ENCODE results near the gene CARD11. TPM values are rescaled to one million over a fixed set of nuclear protein-coding genes. Genes with fewer than 3 reads are reported as not detected.

Gene CARD11
- total RNA-seq, 1 experiment from 2014 or later, result 79.2 TPM

DNA sequence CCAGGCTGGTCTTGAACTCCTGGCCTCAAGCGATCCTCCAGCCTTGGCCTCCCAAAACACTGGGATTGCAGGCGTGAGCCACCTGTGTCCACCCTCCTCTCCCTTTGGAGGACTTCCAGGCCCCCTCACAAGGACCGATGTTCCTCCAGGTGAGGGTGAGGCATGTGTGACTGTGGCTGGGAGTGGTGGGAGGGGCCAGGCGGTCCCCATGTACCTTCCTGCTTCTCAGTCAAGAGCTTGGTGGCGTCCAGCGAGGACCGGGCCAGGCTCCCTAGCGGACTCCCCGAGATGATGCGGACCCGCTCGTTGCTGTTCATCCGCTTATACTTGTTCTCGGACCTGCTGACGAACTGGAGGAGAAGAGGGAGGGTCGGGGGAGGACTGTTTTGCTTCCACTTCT lies 128.6 kb downstream of the CARD11 start:
- H3K36me3 Mint-ChIP-seq (ENCODE audit: insufficient read depth, unreplicated experiment), result peaks cover 22% of the 10 kb centered on the region
- H3K27me3 Mint-ChIP-seq (ENCODE audit: unreplicated experiment), result no peaks in the 10 kb centered on the region
- no peak overlapping the region for H3K27ac Mint-ChIP-seq (ENCODE audit: unreplicated experiment)
- H3K9me3 Mint-ChIP-seq (ENCODE audit: low read depth, unreplicated experiment), result no peaks in the 10 kb centered on the region
- intact Hi-C loops (cut with micrococcal nuclease; ENCODE audit: unreplicated experiment), result no loop called here
- TF ChIP-seq, protein P1, sequence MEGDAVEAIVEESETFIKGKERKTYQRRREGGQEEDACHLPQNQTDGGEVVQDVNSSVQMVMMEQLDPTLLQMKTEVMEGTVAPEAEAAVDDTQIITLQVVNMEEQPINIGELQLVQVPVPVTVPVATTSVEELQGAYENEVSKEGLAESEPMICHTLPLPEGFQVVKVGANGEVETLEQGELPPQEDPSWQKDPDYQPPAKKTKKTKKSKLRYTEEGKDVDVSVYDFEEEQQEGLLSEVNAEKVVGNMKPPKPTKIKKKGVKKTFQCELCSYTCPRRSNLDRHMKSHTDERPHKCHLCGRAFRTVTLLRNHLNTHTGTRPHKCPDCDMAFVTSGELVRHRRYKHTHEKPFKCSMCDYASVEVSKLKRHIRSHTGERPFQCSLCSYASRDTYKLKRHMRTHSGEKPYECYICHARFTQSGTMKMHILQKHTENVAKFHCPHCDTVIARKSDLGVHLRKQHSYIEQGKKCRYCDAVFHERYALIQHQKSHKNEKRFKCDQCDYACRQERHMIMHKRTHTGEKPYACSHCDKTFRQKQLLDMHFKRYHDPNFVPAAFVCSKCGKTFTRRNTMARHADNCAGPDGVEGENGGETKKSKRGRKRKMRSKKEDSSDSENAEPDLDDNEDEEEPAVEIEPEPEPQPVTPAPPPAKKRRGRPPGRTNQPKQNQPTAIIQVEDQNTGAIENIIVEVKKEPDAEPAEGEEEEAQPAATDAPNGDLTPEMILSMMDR (IDR thresholded peaks at IDR 0.05; ENCODE audit: unreplicated experiment), result no peak
- no peak for DNase-seq
- no peak overlapping the region for H3K4me3 Mint-ChIP-seq (ENCODE audit: low read depth, unreplicated experiment)
- BruUV-seq (replicated peaks), result no TSS peak
- H3K4me1 Mint-ChIP-seq (ENCODE audit: low read depth, unreplicated experiment), result no peaks in the 10 kb centered on the region
- CTCF ChIA-PET, result no interaction called here

DNA sequence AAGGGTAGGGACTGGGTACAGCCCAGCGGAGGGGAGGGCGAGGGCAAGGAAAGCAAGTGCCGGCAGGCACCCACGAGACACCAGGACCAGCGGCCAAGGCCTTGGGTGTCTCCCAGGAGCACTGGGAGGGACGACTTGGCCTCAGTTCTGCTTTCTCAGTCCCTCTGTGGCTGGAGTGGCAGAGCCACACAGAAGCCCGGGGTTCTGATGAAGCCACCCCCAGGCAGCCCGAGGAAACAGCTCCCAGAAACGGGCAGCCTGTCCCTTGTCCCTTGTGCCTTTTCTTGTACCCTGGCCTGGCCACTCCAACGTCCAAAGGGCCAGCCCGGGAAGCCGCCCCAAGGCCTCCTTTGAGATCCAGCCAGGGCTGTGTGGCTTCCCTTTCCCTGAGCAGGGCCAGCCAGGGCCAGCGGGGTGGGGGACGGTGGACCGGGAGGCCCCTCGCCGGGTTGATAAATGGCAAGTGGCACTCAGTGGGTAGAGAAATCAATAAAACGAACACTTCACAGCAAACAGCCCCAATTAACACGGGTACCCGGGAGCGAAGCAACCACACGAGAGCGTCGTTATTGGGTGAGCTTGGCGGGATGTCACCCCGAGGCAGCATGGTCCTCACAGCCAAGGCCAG lies 129.8 kb downstream of the CARD11 start:
- DNase-seq, result no peak
- TF ChIP-seq, protein P1 (IDR thresholded peaks at IDR 0.05; ENCODE audit: unreplicated experiment), result no peak
- BruUV-seq (replicated peaks), result no TSS peak
- Mint-ChIP-seq H3K9me3 (ENCODE audit: low read depth, unreplicated experiment) (no peaks in the 10 kb centered on the region), H3K27me3 (ENCODE audit: unreplicated experiment) (no peaks in the 10 kb centered on the region), H3K27ac (ENCODE audit: unreplicated experiment) (no peak overlapping the region), H3K36me3 (ENCODE audit: insufficient read depth, unreplicated experiment) (peaks cover 29% of the 10 kb centered on the region), H3K4me1 (ENCODE audit: low read depth, unreplicated experiment) (no peaks in the 10 kb centered on the region), H3K4me3 (ENCODE audit: low read depth, unreplicated experiment) (no peak overlapping the region)
- intact Hi-C loops (cut with micrococcal nuclease; ENCODE audit: unreplicated experiment), result no loop called here
- CTCF ChIA-PET, result interaction anchor here (0.7 kb wide), 1 partner anchor 877 kb away, joined by 3 read pairs; no protein-coding TSS in a partner anchor

DNA sequence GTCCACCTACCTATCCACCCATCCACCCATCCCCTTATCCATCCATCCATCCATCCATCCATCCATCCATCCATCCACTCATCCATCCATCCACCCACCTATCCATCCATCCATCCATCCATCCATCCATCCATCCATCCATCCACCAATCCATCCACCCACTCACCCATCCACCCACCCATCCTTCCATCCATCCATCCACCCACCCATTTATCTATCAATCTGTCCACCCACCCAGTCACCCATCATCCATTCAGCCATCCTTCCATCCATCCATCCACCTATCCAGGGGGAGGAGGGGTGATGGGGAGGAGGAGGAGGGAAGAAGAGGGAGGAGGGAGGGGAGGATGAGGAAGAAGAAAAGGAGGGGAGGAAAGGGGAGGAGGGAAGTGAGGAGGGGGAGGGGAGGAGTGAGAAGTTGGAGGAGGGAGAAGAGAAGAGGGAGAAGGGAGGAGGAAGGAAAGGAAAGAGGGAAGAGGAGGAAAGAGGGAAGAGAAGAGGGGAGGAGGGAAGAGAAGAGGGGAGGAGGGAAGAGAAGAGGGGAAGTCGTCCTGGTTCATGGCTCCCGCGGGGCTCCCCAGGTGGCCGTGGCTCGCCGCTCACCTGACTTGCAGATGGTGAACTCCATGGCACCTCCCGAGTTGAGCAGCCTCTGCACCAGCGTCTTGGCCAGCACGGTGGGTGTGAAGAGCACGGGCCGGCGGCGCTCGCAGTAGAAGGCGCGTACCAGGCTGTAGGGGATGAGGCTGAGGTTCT lies 130.8 kb downstream of the CARD11 start:
- H3K4me1 Mint-ChIP-seq (ENCODE audit: low read depth, unreplicated experiment), result no peaks in the 10 kb centered on the region
- TF ChIP-seq, protein P1 (IDR thresholded peaks at IDR 0.05; ENCODE audit: unreplicated experiment), result no peak
- peaks cover 26% of the 10 kb centered on the region for H3K36me3 Mint-ChIP-seq (ENCODE audit: insufficient read depth, unreplicated experiment)
- H3K9me3 Mint-ChIP-seq (ENCODE audit: low read depth, unreplicated experiment), result no peaks in the 10 kb centered on the region
- no peak overlapping the region for H3K4me3 Mint-ChIP-seq (ENCODE audit: low read depth, unreplicated experiment)
- H3K27ac Mint-ChIP-seq (ENCODE audit: unreplicated experiment), result no peak overlapping the region
- CTCF ChIA-PET, result no interaction called here
- H3K27me3 Mint-ChIP-seq (ENCODE audit: unreplicated experiment), result no peaks in the 10 kb centered on the region
- intact Hi-C loops (cut with micrococcal nuclease; ENCODE audit: unreplicated experiment), result no loop called here
- no TSS peak for BruUV-seq (replicated peaks)
- no peak for DNase-seq

DNA sequence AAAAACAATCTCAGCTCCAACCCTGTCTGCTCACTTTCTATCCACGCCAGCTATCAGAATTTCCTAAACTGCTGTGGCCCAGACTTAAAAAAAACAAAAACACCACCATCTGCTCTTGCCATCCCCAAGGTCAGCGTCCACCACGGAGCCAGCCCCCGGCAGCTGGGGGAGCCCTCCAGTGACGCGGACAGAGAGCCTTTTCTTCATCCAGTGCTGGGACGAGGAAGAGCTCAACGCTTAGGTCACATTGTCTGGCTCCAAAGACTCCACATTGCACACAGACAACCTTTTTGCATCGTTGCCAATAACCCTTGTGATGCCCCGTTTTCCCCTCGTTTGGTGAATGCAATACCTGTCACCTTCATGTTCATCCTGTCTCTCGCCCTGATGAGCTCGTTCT lies 132.2 kb downstream of the CARD11 start:
- CTCF ChIA-PET, result interaction anchor here (0.5 to 1.1 kb wide), 2 partner anchors 23 to 286 kb away, joined by 3 to 8 read pairs; no protein-coding TSS in a partner anchor
- Mint-ChIP-seq H3K9me3 (ENCODE audit: low read depth, unreplicated experiment) (no peaks in the 10 kb centered on the region), H3K4me3 (ENCODE audit: low read depth, unreplicated experiment) (no peak overlapping the region), H3K27me3 (ENCODE audit: unreplicated experiment) (no peaks in the 10 kb centered on the region), H3K27ac (ENCODE audit: unreplicated experiment) (no peak overlapping the region), H3K36me3 (ENCODE audit: insufficient read depth, unreplicated experiment) (peaks cover 28% of the 10 kb centered on the region), H3K4me1 (ENCODE audit: low read depth, unreplicated experiment) (no peaks in the 10 kb centered on the region)
- no peak for DNase-seq
- TF ChIP-seq, protein P1 (IDR thresholded peaks at IDR 0.05; ENCODE audit: unreplicated experiment), result no peak
- no TSS peak for BruUV-seq (replicated peaks)
- intact Hi-C loops (cut with micrococcal nuclease; ENCODE audit: unreplicated experiment), result no loop called here
